ENCODE data around the gene BLTP1.
"Not testable (repeated sequence)": the region's sequence is repeated elsewhere in the genome, so short reads cannot be mapped to it uniquely, and the experiment has no call there.

BLTP1 gene

GRCh38 chr4:122151982-122152710 lies at the start of gene BLTP1:
Gene BLTP1 (plus strand): TSS chr4:122152331. CDS start chr4:122170648, 18,317 bp downstream.
- peak; percentile 94 for DNase-seq

- DNase-seq, result no peak
Measured at GRCh38 chr4:122104184-122104583, 47.9 kb upstream of the BLTP1 start.

- DNase-seq, result no peak
Measured at GRCh38 chr4:122107680-122108079, 44.5 kb upstream of the BLTP1 start.

GRCh38 chr4:122110304-122110703 lies 41.8 kb upstream of the BLTP1 start:
- DNase-seq, result not testable (repeated sequence)

- no peak for DNase-seq
Measured at GRCh38 chr4:122117743-122118142, 34.4 kb upstream of the BLTP1 start.

GRCh38 chr4:122118243-122118642 lies 33.9 kb upstream of the BLTP1 start:
- no peak for DNase-seq

GRCh38 chr4:122119739-122120138 lies 32.4 kb upstream of the BLTP1 start:
- no peak for DNase-seq

- no peak for DNase-seq
Measured at GRCh38 chr4:122121593-122121992, 30.5 kb upstream of the BLTP1 start.

- no peak for DNase-seq
Measured at GRCh38 chr4:122122083-122122482, 30.0 kb upstream of the BLTP1 start.

GRCh38 chr4:122129061-122129460 lies 23.1 kb upstream of the BLTP1 start:
- DNase-seq, result no peak

- no peak for DNase-seq
Measured at GRCh38 chr4:122131562-122132157, 20.5 kb upstream of the BLTP1 start.

GRCh38 chr4:122132891-122133290 lies 19.2 kb upstream of the BLTP1 start:
- DNase-seq, result no peak

- DNase-seq, result no peak
Measured at GRCh38 chr4:122139139-122139538, 13.0 kb upstream of the BLTP1 start.

GRCh38 chr4:122140834-122141233 lies 11.3 kb upstream of the BLTP1 start:
- DNase-seq, result no peak

- no peak for DNase-seq
Measured at GRCh38 chr4:122142687-122143086, 9.4 kb upstream of the BLTP1 start.

GRCh38 chr4:122146652-122147051 lies 5.5 kb upstream of the BLTP1 start:
- no peak for DNase-seq

- DNase-seq, result no peak
Measured at GRCh38 chr4:122150931-122151330, 1.2 kb upstream of the BLTP1 start.

GRCh38 chr4:122152711-122153226 lies 638 bp downstream of the BLTP1 start:
- DNase-seq, result peak; percentile 73

GRCh38 chr4:122156819-122157218 lies 4.7 kb downstream of the BLTP1 start:
- no peak for DNase-seq

- DNase-seq, result no peak
Measured at GRCh38 chr4:122163301-122163700, 11.2 kb downstream of the BLTP1 start.

GRCh38 chr4:122163767-122164166 lies 11.6 kb downstream of the BLTP1 start:
- DNase-seq, result no peak

GRCh38 chr4:122167369-122167768 lies 15.2 kb downstream of the BLTP1 start:
- no peak for DNase-seq

GRCh38 chr4:122170775-122171174 lies 18.6 kb downstream of the BLTP1 start:
- DNase-seq, result no peak

GRCh38 chr4:122171323-122171722 lies 19.2 kb downstream of the BLTP1 start:
- DNase-seq, result no peak

All from right forelimb (tissue), 1 donor.